ENCODE measurements around the gene A3GALT2. TPM values are rescaled to one million over a fixed set of nuclear protein-coding genes. Genes with fewer than 3 reads are reported as not detected.
A peak's percentile ranks its signal among the peaks of the same experiment; 100 is the strongest.

A3GALT2 gene
- total and polyA plus RNA-seq, 2 donors (not counting 1 experiment from before 2014, with no cell fraction given), result not detected

- Mint-ChIP-seq H3K4me1 (peaks cover 37% of the 10 kb centered on the region), H3K27me3 (no peaks in the 10 kb centered on the region), H3K9me3 (ENCODE audit: insufficient read depth) (no peaks in the 10 kb centered on the region), H3K27ac (peak overlapping the region; percentile 89), H3K4me3 (peak overlapping the region; percentile 92)
- ATAC-seq (ENCODE audit: low read depth), result no peak
- TF ChIP-seq CTCF (IDR thresholded peaks at IDR 0.05), result no peak
- TF ChIP-seq EZH2 (IDR thresholded peaks at IDR 0.05; ENCODE audit: borderline replicate concordance, insufficient read depth, low read depth, low read length, poor library complexity, severe bottlenecking), result no peak
- peaks cover 16 to 20% of the 10 kb centered on the region in 2 donors for H3K4me1 ChIP-seq (ENCODE audit: control insufficient read depth in 2 of 2, insufficient read depth in 2 of 2, low read length in 2 of 2)
- intact Hi-C loops (cut with micrococcal nuclease), result no loop called here
- H3K36me3 ChIP-seq (replicated peaks in 1 of 2; ENCODE audit: control extremely low read depth in 1 of 2, control insufficient read depth in 1 of 2, extremely low read depth in 1 of 2, insufficient read depth in 2 of 2, low read length in 1 of 2), result peaks cover 0 to 2% of the 10 kb centered on the region in 2 experiments
- H3K9me3 ChIP-seq (ENCODE audit: control extremely low read depth in 1 of 3, control insufficient read depth in 2 of 3, insufficient read depth in 1 of 3, low read length in 2 of 3), result no peaks in the 10 kb centered on the region
- no peak overlapping the region for H2AFZ ChIP-seq (ENCODE audit: insufficient read depth, low read depth, low read length, poor library complexity, severe bottlenecking)
- H3K27me3 ChIP-seq (replicated peaks in 1 of 4; ENCODE audit: control extremely low read depth in 1 of 4, control insufficient read depth in 3 of 4, insufficient read depth in 4 of 4, low read length in 3 of 4), result peaks cover 0 to 3% (median 0%) of the 10 kb centered on the region in 4 experiments
- peak overlapping the region; percentile 94 for H3K4me2 ChIP-seq (replicated peaks; ENCODE audit: low read depth, low read length, poor library complexity, severe bottlenecking)
- no peak overlapping the region for H3K9ac ChIP-seq (ENCODE audit: low read length)
- H3K4me3 ChIP-seq (ENCODE audit: control extremely low read depth in 1 of 5, extremely low read depth in 1 of 5, insufficient read depth in 1 of 5, low read depth in 2 of 5, low read length in 4 of 5), result peak overlapping the region in 3 of 5 experiments; percentile 58 to 92 (median 79)
- no peak overlapping the region for H3K27ac ChIP-seq (ENCODE audit: low read length in 2 of 2)
- CTCF ChIA-PET, result interaction anchor here (0.6 to 1.2 kb wide), 3 partner anchors 38 to 221 kb away, joined by 3 to 5 read pairs (median 3); no protein-coding TSS in a partner anchor
- POLR2A ChIA-PET, result no interaction called here
- H4K20me1 ChIP-seq (ENCODE audit: control insufficient read depth, insufficient read depth, low read length, poor library complexity, severe bottlenecking), result peaks cover 31% of the 10 kb centered on the region
- WGBS (ENCODE audit: insufficient coverage), result 90% methylated on average over 2 of the region's 2 CpGs
- DNase-seq, result no peak
- H3K79me2 ChIP-seq (ENCODE audit: control insufficient read depth, insufficient read depth, low read length), result peaks cover 51% of the 10 kb centered on the region
Observed at GRCh38 chr1:33348194-33348593, 27.3 kb upstream of the A3GALT2 start.

GRCh38 chr1:33347650-33347992, 26.7 kb upstream of the A3GALT2 start:
- Mint-ChIP-seq H3K9me3 (ENCODE audit: insufficient read depth) (no peaks in the 10 kb centered on the region), H3K27ac (no peak overlapping the region), H3K27me3 (no peaks in the 10 kb centered on the region), H3K4me3 (peak overlapping the region; percentile 55), H3K4me1 (peaks cover 39% of the 10 kb centered on the region)
- peak overlapping the region; percentile 94 for H3K4me2 ChIP-seq (replicated peaks; ENCODE audit: low read depth, low read length, poor library complexity, severe bottlenecking)
- peaks cover 18 to 24% of the 10 kb centered on the region in 2 donors for H3K4me1 ChIP-seq (ENCODE audit: control insufficient read depth in 2 of 2, insufficient read depth in 2 of 2, low read length in 2 of 2)
- peaks cover 0 to 2% of the 10 kb centered on the region in 2 experiments for H3K36me3 ChIP-seq (replicated peaks in 1 of 2; ENCODE audit: control extremely low read depth in 1 of 2, control insufficient read depth in 1 of 2, extremely low read depth in 1 of 2, insufficient read depth in 2 of 2, low read length in 1 of 2)
- peak overlapping the region in 1 of 5 experiments; percentile 92 for H3K4me3 ChIP-seq (ENCODE audit: control extremely low read depth in 1 of 5, extremely low read depth in 1 of 5, insufficient read depth in 1 of 5, low read depth in 2 of 5, low read length in 4 of 5)
- H3K9ac ChIP-seq (ENCODE audit: low read length), result no peak overlapping the region
- peaks cover 0 to 3% (median 0%) of the 10 kb centered on the region in 4 experiments for H3K27me3 ChIP-seq (replicated peaks in 1 of 4; ENCODE audit: control extremely low read depth in 1 of 4, control insufficient read depth in 3 of 4, insufficient read depth in 4 of 4, low read length in 3 of 4)
- DNase-seq, result no peak
- peaks cover 56% of the 10 kb centered on the region for H3K79me2 ChIP-seq (ENCODE audit: control insufficient read depth, insufficient read depth, low read length)
- WGBS (ENCODE audit: insufficient coverage), result no CpG with 5 or more reads among the region's 5 CpGs
- peaks cover 36% of the 10 kb centered on the region for H4K20me1 ChIP-seq (ENCODE audit: control insufficient read depth, insufficient read depth, low read length, poor library complexity, severe bottlenecking)
- no peaks in the 10 kb centered on the region for H3K9me3 ChIP-seq (ENCODE audit: control extremely low read depth in 1 of 3, control insufficient read depth in 2 of 3, insufficient read depth in 1 of 3, low read length in 2 of 3)
- CTCF ChIA-PET, result interaction anchor here (0.6 to 1.2 kb wide), 2 partner anchors 38 to 52 kb away, joined by 3 to 5 read pairs; no protein-coding TSS in a partner anchor
- TF ChIP-seq CTCF (IDR thresholded peaks at IDR 0.05), result no peak
- TF ChIP-seq EZH2 (IDR thresholded peaks at IDR 0.05; ENCODE audit: borderline replicate concordance, insufficient read depth, low read depth, low read length, poor library complexity, severe bottlenecking), result no peak
- POLR2A ChIA-PET, result no interaction called here
- no peak overlapping the region for H3K27ac ChIP-seq (ENCODE audit: low read length in 2 of 2)
- ATAC-seq (ENCODE audit: low read depth), result no peak
- intact Hi-C loops (cut with micrococcal nuclease), result no loop called here
- H2AFZ ChIP-seq (ENCODE audit: insufficient read depth, low read depth, low read length, poor library complexity, severe bottlenecking), result no peak overlapping the region
